HG02938 (cell line): ENCODE results near the gene TBC1D16.

Experiments
- ATAC-seq: cut with Tn5 transposase; IDR thresholded peaks from one replicate; pipeline ENCODE4 v1.9.1; 2021; ENCODE audit warnings: mild to moderate bottlenecking, moderate library complexity; ENCODE audit not compliant: unreplicated experiment

Gene TBC1D16

DNA sequence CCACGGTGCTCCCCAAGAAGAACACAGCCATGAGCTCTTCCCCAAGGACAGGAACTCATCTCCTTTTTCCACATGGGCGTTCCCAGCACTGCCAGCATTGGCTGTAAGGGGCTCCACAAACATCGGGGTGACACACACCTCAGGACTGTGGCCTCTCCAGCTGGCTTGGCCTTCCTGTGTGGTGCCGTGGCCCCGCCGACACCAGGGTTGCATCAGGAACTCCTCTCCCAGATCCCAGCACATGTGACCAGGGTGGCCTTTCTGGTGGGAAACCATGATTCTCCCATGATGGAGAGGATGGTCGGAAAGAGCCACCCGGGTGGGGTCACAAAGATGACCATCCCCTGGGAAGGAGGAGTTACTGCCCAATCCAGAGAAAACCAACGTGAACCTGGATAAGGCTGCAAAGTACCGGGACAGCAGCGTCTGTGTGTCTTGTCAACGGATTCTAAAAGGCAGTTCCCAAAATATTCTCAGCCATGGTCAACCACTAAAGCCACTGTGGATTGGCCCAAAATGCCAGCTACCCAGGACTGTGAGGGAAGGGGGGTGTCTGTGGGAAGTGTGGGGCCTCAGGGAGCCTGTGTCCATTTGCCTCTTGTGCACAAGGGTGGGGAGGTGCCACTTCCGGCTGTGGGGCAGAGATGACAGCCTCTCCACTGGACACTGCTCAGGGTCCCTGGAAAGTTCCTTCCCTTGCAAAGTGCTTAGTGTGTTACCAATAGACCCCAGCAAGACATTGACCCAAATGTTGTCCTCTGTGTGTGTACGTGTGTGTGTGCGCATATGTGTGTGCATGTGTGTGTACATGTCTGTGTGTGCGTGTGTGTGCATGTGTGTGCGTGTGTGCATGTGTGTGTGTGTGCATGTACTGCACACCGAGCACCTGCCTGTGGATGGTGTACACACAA, 118.4 kb downstream of the TBC1D16 start:
- ATAC-seq, result no peak

DNA sequence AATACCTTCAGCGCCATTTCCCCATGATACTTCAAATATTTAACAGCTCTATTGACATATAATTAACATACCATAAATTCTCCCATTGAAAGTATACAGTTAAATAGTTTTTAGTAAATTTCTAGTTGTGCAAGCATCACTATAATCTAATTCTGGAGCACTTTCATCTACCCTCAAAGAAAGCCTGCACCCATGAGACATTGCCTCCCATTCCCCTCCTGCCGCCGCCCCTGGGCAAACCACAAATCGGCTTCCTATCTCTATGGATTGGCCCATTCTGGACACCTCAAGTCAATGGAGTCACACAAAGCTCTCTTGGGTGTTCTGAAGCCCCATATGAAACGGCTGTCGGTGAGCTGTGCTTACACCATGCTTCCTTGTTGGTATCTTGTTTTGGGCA, 119.2 kb downstream of the TBC1D16 start:
- no peak for ATAC-seq

DNA sequence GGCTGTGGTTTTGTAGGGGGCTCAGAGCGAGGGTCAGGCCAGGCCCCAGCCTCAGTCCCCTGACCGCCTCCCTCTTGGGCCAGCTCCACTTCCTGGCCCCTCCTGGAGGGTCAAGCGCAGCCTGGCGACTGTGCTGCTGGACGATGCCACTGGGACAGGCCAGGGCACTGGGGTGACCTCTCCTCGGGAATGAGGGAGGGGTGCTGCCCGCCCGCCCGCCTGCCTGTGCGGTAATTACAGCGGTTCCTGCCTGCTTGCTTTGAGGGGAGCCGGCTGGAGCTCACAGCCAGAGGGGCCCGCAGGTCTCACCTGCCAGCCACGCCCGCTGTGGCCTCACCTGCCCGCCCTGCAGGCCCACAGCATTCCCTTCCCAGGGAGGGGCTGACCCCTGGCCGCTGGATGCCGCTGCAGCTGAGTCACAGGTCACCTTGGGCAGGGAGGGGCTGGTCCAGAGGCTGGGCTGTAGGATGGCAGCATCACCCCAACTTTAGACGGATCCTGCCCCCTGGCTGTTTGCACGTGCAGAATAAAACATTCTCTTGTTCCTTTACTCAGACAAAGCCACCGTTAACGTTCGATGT, 119.7 kb downstream of the TBC1D16 start:
- no peak for ATAC-seq

DNA sequence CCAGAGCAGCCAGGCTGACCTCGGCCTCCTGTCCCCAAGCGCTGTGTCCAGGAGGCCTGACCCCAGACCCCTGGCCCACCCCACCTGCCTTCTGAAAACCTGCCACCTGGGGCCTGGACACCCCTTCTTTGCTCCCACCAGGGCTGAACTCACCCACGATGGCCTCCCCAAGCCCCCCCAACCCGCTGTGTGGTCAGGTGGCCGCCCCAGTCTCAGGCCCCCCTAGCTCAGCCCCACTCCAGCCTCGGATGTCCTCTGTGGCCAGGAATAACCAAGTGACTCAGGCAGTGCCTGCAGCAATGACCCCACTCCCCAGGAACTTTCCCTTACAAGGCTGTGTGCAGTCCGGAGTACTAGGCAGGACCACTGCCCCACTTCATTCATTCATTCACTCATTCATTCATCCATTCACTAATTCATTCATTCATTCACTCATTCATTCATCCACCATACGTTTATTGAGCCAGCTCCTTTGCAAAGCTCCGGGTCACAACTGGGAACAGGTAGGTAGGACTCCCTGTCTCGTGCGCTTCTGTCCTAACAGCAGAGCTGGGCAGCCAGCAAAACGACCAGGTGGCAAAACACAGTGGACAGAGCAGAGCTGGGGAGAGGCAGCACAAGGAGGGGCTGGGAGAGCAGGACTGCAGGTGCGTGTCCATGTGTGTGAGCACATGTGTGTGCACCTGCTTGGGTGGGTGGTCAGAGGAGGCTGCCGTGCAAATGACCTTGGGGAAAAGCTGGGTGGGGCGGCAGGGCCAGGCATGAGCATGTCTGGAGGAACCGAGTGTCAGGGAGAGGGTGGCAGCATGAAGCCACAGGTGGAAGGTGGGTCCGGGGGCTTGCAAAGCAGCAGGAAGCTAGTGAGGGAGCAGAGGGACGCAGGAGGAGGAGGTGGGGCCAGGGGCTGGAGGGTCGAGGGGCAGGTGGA, 120.6 kb downstream of the TBC1D16 start:
- no peak for ATAC-seq

DNA sequence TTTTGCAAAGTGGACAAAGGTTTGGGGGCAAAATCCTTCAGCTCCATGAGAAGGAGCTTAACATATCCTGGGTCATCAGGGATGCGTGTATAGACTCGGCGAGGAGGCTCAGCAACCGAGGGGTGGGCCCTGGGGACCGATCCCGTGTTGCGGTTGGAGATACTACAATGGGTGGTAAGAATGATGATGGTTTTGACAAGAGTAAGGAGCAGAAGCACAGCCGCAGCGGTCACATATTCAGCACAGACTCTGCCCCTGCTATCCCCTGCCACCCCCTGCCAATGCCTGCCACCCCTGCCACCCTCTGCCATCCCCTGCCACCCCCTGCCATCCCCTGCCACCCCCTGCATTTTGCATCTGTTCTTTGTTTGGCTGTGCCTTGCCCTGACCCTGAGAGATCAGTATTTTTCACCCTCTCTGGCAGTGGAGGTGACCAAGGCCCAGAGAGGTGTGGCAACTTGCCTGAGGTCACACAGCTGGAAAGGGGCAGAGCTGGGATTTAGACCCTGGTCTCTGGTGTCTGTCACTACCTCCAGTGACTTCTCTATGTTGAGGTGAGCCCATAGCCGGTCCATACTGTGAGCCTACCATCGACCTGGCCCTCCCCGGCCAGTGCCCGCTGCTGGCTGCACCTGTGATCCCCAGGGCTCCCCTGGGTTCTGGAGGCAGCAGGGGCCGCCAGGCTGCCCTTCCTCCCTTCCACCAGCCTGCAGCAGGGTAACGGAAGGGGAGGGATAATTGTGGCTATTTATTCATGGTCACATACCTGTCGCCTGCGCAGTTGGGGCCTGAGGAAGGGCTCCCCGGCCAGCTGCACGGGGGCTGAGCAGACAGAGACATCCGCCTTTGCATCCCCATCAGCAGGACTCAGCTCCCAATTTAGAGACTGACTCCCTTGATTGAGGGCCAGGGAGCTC, 121.5 kb downstream of the TBC1D16 start:
- ATAC-seq, result no peak

DNA sequence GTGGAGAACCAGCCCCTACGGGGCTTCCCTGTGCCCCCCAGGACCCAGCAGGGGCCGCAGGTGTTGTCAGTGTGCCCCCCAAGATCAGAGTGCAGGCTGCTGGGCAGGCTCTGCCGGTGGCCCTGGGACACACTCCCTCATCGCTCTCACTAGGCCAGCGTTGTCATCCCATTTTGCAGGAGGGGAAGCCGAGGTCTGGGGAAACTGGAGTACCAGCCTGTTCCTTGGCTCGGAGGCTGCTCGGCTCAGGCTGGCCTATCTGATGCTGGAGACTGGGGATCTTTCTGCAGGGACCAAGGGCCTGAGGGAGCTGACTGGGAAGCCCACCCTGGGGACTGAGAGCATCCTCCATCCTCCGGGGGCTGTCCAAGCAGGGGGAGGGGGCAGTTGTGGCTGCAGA, 122.2 kb downstream of the TBC1D16 start:
- no peak for ATAC-seq

DNA sequence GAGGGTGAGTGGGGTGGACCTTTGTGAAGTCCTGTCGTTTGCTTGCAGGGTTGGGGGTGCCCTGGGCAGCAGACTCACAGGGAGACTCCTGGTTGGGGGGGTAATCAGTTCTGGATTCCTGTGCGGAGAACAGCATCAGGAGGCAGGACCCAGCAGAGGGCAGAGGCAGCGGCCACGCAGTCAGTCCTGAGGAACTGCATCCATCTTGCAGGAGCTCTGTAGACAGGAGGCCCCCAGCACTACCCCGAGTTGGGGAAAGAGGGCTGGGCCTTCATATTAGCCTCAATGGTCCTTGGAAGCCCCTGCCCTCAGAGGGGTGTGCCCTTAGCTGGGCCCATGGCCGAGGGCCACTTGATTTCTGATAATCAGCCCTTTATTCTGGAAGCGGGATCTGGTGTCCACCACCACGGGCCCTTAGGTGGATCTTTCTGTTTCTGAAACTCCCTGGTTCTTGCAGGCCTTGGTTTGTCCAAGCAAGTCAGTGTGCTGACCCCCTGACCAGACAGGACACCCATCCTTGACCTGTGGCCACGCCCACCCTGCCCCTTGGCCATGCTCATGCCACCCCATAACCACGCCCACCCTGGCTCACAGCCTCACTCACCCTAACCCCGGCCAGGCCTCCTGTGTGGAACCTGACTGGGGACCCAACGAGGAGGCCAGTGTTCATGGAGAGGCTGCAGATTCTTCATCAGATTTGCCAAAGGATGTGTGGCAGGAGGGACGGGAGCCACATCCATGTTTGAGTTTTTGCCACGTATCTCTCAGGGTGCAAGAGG, 122.9 kb downstream of the TBC1D16 start:
- ATAC-seq, result no peak

DNA sequence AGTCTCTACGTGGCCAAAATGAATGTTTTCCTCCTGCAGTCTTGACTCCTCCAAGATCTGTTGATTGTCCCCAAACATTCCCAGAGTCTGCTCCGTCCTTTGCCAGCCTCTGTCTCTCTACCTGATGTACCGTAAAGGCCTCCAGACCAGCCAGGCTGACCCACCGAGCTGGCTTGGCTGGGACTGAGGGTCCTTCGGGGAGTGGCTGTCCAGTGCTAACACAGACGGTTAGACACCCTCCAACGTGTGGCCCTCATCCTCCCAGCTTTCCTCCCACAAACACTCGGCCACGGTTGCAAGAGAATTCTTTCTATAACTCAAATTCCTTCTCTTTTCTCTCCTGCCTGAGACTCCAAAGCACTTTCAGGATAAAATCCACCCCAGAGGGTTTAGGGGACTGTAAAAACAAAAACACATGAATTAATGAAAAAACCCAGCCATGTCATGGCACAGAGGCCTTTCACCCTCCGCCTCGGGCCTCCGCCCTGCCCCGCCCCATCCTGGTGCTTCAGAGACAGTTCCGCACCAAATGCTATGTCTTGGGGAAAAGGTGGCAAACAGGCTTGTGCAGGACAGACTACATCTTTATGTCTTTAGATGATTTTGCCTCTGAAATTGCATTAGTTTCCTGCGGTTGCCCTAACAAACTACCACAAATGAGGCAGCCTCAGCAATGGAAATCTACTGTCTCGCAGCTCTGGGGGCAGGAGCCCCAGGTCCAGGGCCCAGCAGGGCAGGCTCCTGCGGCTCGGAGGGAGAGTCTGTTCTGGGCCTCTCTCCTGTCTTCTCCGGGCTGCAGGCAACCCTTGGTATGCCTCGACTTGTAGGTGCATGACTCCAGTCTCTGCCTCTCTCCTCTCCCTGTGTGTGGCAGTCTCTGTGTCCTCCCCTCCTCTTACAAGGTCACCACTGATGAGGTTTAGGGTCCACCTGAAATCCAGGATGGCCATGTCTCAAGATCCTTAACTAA, 124.0 kb downstream of the TBC1D16 start:
- no peak for ATAC-seq

DNA sequence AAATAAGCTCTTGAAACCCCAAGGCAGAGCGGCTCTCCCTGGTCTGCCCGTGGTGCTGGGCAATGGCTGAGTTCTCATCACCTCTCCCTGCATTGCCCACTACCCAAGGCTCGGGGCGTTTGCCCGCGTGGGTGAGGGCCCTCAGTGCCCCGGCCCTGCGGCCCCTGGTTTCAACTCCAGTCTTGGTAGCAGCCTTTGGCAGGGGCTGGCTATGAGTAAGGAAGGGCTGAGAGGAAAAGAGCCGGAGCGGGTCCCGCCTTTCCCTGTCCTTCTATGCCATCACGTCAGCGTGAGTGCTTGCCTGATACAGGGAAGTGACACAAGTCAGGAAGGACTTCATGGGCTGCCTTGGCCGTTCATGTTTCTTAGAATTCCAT, 124.7 kb downstream of the TBC1D16 start:
- ATAC-seq, result no peak

DNA sequence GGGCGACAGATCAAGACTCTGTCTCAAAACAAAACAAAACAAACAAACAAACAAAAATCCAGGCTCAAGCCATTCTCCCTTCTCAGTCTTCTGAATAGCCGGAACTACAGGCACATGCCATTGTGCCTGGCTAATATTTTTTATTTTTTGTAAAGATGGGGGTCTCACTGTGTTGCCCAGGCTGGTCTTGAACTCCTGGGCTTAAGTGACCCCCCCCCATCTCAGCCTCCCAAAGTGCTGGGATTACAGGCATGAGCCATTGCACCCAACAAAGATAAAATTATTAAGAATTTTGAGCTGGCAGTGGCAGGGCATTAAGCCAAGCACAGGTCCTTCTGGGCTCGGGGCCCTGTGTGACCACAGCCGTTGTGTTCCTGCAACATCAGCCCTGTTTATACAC, 126.6 kb downstream of the TBC1D16 start:
- no peak for ATAC-seq

DNA sequence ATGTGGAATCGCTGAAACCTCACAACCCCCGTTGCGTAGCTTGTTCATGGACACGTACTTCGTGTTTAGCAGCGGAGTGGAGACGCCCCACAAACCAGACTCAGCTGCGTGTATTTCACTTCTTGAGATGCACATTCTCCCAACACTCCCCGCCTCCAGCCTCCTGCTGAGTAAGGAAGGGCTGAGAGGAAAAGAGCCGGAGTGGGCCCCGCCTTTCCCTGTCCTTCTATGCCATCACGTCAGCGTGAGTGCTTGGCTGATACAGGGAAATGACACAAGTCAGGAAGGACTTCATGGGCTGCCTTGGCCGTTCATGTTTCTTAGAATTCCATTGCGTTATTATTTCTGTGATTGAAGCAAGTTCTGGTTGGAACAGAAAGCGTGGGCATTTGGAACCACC, 127.8 kb downstream of the TBC1D16 start:
- no peak for ATAC-seq

DNA sequence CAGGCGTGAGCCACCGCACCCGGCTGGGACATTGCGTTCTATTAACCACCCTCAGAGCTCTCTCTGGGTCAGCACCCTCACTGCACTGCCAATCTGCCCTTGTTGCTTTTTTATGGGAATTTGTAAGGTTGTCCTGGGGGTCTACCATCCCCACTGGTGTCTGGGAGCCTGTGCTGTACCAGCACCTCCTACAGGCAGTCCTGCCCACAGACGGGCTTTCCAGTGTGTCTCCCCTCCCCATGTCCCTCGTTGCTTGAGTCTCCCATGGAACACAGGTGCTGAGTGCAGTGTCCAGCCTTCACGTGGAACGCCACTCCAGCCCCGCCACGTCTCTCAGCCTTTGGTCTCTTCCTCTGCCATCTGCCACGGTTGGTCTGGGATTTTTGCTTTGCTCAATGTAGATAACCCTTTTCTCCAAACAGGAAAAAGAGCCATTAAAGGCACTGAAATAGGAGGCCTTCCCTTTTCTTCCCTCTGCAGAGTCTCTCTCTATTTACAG, 128.4 kb downstream of the TBC1D16 start:
- ATAC-seq, result no peak

DNA sequence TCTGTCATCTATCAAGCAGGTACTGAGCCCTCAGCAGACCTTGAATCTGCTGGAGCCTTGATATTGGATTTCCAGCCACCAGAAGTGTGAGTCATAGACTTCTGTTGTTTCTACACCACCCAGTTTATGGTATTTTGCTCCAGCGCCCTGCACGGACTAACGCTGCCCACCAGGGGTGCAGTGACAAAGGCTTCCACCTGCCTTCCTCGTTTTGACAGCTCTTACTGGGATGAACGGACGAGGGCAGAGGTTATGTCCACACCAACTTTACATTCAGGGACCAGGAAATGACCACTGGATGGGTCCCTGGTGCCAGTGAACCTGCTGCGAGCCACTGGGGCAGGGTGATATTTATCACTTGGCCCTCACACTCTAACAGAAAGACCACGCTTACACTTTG, 129.8 kb downstream of the TBC1D16 start:
- no peak for ATAC-seq

DNA sequence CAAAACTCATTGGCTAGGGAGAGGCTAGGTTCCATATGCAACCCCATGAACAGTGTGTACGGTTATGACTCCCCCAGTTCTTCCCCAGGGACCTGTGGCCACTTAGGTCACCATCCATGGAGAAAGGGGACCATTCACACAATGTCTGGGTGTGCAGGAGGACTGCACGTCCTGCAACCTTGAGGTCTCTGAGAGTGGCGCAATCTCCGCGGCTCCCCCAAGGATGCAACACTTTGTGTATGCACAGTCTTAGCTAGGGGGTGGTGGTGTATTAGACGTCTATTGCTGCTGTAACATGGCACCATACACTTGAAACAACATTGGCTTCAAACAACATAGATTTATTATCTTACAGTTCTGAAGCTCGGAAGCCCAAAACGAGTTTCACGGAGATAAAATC, 130.8 kb downstream of the TBC1D16 start:
- ATAC-seq, result no peak

DNA sequence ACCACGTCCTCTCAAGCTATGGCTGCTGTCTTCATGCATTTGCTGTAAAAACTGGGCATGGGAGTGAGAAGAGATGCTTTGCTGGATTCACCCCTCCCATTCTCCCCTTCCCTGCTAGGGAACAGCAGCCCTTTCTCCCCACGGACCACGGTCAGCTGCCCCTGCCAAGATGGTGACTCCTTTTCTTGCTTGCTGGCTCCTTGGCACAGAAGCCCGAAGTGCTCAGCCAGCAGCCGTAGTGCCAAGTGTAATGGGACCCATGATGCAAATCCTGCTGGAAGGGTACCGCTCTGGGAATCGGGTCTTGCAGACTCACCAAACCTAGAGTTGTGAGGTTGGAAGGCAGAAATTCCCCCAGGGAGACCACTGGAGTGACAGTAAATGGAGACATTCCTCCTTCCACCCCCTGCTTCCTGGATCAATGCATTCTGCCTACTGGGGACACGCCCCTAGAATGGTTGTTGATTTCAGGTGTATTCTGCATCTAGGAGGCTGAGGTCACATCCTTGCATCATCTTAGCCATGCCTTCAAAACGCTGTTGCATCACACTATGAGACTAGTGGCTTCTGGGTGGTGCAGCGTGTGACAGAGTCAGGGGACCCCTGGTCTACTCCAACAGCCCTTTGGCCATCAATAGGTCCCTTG, 133.4 kb downstream of the TBC1D16 start:
- no peak for ATAC-seq

DNA sequence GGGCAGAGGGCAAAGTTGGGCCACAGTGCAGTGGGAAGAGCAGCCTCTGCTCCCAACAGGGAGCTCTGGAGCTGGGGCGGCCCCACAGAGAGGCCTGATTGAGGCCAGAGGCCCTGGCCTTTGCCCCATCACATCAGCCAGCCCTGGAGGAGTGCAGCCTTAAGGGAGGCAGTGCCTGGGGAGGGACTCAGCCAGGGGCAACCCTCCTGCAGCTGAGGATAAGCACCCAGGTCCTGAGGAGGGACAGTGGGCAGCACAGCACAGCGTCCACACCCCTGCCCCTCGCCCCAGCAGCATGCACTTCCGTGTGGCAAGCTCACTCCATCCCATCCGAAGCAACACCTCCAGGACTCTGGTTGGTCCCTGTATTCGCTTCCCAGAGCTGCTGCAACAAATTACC, 134.5 kb downstream of the TBC1D16 start:
- ATAC-seq, result no peak

DNA sequence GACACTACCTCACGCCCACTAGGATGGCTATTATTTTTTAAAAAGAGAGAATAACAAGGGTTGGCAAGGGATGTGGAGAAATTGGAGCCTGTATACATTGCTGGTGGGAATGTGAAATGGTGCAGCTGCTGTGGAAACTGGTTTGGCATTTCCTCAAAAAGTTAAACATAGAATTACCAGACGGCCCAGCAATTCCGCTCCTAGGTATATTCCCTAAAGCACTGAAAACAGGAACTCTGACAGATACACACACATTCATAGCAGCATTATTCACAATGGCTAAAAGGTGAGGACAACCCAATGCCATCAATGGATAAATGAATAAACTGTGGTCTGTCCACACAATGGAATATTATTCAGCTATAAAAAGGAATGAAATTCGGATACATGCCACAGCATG, 136.1 kb downstream of the TBC1D16 start:
- ATAC-seq, result no peak
